Fibroblast of pulmonary artery (primary cell): Measurements from ENCODE around the gene MMP24OS.

Source experiments
- DNase-seq: peaks from one replicate; pipeline ENCODE4 v3.0.0-alpha.2; 2010; ENCODE audit warnings: low read depth
- H3K4me3 ChIP-seq: replicated peaks from 2 replicates; pipeline ENCODE4 v1.5.1; 2011; ENCODE audit warnings: low read depth, mild to moderate bottlenecking, control low read depth, low read length, moderate library complexity
- CTCF ChIP-seq: IDR thresholded peaks from 2 replicates; pipeline ENCODE4 v1.5.1; 2011; ENCODE audit warnings: mild to moderate bottlenecking, control low read depth, low read length, inconsistent platforms; ENCODE audit errors: missing control alignments

The MMP24OS gene

DNA sequence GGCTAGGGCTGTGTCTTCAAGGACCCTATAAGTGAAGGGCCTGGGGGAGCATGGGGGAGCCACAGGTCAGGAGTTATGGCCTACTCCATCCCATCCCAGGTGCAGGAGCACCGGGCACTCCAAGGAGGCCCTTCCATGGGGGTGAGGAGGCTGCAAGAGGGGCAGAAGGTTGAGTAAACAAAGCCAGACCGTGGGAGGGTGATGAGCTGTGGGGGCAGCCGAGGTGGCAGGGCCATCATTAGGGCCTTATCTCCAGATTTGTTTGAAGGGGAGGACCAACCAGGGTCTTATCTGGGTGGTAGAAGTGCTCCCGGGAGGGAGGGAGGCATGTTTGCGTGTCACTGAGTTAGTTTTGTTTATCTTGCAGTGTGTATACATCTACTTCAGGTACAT, 16.4 kb upstream of the MMP24OS start:
- no peak for DNase-seq
- TF ChIP-seq CTCF = no peak

GRCh38 chr20:35293303-35294292, 15.7 kb upstream of the MMP24OS start:
- no peak overlapping the region for H3K4me3 ChIP-seq
- no peak for TF ChIP-seq CTCF
- no peak for DNase-seq

More for the DNA sequence above, 16.4 kb upstream of the MMP24OS start:
- no peak overlapping the region for H3K4me3 ChIP-seq

GRCh38 chr20:35292504-35293285, 14.8 kb upstream of the MMP24OS start:
- no peak overlapping the region for H3K4me3 ChIP-seq
- TF ChIP-seq CTCF = no peak
- no peak for DNase-seq

- DNase-seq = no peak
- H3K4me3 ChIP-seq = no peak within 1 kb of the TSS
- no peak for TF ChIP-seq CTCF
Measured at GRCh38 chr20:35291654-35292503, 14.0 kb upstream of the MMP24OS start, which contains the start of gene FAM83C. TSS of gene FAM83C (minus strand) at chr20:35292425. CDS start at chr20:35292304, 121 bp downstream.

DNA sequence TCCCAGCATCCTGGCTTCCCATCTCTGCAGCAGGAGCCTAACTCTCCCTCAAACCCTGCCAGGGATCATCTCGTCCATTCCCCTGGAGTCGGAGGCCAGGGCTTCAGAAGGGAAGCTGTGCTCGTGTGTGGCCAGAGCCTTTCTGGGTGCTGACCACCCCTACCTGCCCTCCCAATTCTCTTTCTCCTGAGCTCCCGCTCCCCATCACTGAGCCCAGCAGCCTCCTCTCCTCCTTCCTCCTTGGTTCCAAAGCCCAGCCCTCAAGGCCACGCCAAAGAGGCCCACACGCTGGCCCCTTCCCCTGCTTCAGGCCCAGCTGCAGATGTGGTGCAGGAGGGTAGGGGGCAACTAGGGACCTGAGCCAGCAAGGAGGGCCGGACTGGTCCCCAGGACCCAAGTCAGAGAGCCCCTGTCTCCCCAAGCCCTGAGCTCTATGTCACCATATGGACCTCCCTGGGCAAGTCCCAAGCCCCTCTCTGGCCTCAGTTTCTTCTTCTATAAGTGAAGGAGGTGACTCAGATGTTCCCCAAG, 13.0 kb upstream of the MMP24OS start:
- TF ChIP-seq CTCF = no peak
- no peak overlapping the region for H3K4me3 ChIP-seq
- no peak for DNase-seq
